Right lobe of liver (tissue), 6 donors: ENCODE data around the gene NEGR1. TPM values are rescaled to one million over a fixed set of nuclear protein-coding genes. Genes with fewer than 3 reads are reported as not detected.

ENCODE experiments used
- ATAC-seq, 4 donors: fragments of 200-7000 bp; cut with Tn5 transposase; one replicate each; pipeline ENCODE4 v1.9.1; 2020; ENCODE audit warnings: mild to moderate bottlenecking in 4 of 4, moderate library complexity in 4 of 4
- DNase-seq, 3 donors: peaks; one replicate each; pipeline ENCODE4 v3.0.0-alpha.2; 2020
- H3K27ac ChIP-seq, 3 donors: fragments of 200-600 bp; one replicate each; pipeline ENCODE4 v1.8.0; 2022
- H3K27me3 ChIP-seq, 2 donors: fragments of 200-600 bp; one replicate each; pipeline ENCODE4 v1.8.0; 2022
- H3K36me3 ChIP-seq, 4 donors: fragments of 200-600 bp; sonication (generic) in 1 of 4; one replicate each; pipeline versions ENCODE4 v1.5.1 to v1.8.0; 2017 to 2022; ENCODE audit warnings: control low read depth in 1 of 4
- H3K4me1 ChIP-seq, 4 donors: fragments of 200-600 bp; sonication (generic) in 1 of 4; one replicate each; pipeline versions ENCODE4 v1.5.1 to v1.8.0; 2017 to 2022; ENCODE audit warnings: control low read depth in 1 of 4
- H3K4me3 ChIP-seq, 3 donors: fragments of 200-600 bp; one replicate each; pipeline ENCODE4 v1.8.0; 2022
- H3K9me3 ChIP-seq, 4 donors: fragments of 200-600 bp; sonication (generic) in 1 of 4; one replicate each; pipeline versions ENCODE4 v1.5.1 to v1.8.0; 2017 to 2022; ENCODE audit warnings: control low read depth in 1 of 4
- CTCF ChIP-seq, 4 donors: fragments of 200-600 bp in 3 of 4; fragments of 450-650 bp in 1 of 4; IDR thresholded peaks; one replicate each; pipeline versions ENCODE4 v1.5.1 to v1.8.0; 2016 to 2022; ENCODE audit warnings: antibody characterized with exemption in 4 of 4, mild to moderate bottlenecking in 2 of 4
- POLR2A ChIP-seq: fragments of 450-650 bp; IDR thresholded peaks from one replicate; pipeline ENCODE4 v1.6.1; 2017; ENCODE audit warnings: antibody characterized with exemption, mild to moderate bottlenecking
- WGBS: methylation state at CpG from one replicate; pipeline ENCODE4 v1.1.6; 2018; ENCODE audit warnings: low coverage, low lambda C conversion rate; ENCODE audit not compliant: insufficient coverage; ENCODE audit errors: missing lambda C conversion rate; 5-methylcytosine and 5-hydroxymethylcytosine counted together
- intact Hi-C, 2 donors: fragments of 100-400 bp; cut with DNase I; formaldehyde crosslinking; loops; one replicate each; pipeline versions ENCODE4 v1.11.2 to v1.14.1; 2022
- total RNA-seq, 6 experiments: library from RNA; depleted of rRNA in 2 of 6; stranded (reverse); fragments of >200 nt in 2 of 6; fragmentation: NEBNext Ultra II Directional in 3 of 6; extraction: Animal tissue kit (Norgen Biotek cat#: 25700) in 3 of 6; gene quantifications; one replicate each; pipeline versions ENCODE4 v1.1.0 to v1.2.4, GENCODE V29; 2016 to 2023
- donor health status: DM: no; HTN: yes; CAD: no.
- donor health status: DM: no; HTN: no; CAD: no.
- donor health status: DM: no; HTN: no; CAD: no.
- donor health status: DM: no; HTN: yes; CAD: no.
- donor health status: DM: no; HTN: yes; CAD: no.

Gene NEGR1
- total RNA-seq, 6 experiments from 2014 or later: 0.02 to 0.31 (median 0.14) TPM

- no peak for TF ChIP-seq POLR2A
- ATAC-seq: no peak
These were observed 519.7 kb downstream of the NEGR1 start for GRCh38 chr1:71762514-71763255.

DNA sequence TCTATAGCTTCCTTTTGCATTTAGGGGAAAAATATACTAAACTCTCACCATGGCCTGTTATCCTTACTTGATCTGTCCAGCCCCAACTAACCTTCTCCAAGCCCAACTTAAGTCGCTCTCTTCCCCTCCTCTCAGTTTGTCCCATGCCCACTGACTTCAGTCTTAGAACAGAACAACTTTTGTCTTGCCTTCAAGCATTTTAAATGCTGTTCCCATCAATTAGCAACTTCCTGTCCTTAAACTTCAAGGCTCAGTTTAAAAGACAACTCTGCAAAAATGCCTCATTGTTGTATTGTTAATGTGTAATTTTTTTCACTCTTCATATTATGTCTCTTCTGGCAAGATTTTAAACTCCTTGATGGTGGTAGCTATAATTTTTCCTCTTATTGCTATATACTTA lies 526.9 kb downstream of the NEGR1 start:
- intact Hi-C loops: no loop called here
- 50% methylated on average over 1 of the region's 1 CpG for whole genome bisulfite sequencing
- Histone ChIP-seq H3K27me3 (no peaks in the 10 kb centered on the region), H3K36me3 (no peaks in the 10 kb centered on the region), H3K4me1 (no peaks in the 10 kb centered on the region), H3K9me3 (no peaks in the 10 kb centered on the region), H3K4me3 (no peak overlapping the region), H3K27ac (no peak overlapping the region)
- TF ChIP-seq CTCF (IDR thresholded peaks at IDR 0.05): no peak
- TF ChIP-seq POLR2A: no peak
- no peak for ATAC-seq
- no peak for DNase-seq

More at GRCh38 chr1:71762514-71763255, 519.7 kb downstream of the NEGR1 start:
- Histone ChIP-seq H3K4me3 (no peak overlapping the region), H3K36me3 (no peaks in the 10 kb centered on the region), H3K4me1 (no peaks in the 10 kb centered on the region), H3K9me3 (no peaks in the 10 kb centered on the region), H3K27ac (no peak overlapping the region), H3K27me3 (no peaks in the 10 kb centered on the region)
- intact Hi-C loops: no loop called here
- no peak for DNase-seq
- WGBS: 25% methylated on average over 1 of the region's 1 CpG

- Histone ChIP-seq H3K36me3 (no peaks in the 10 kb centered on the region), H3K4me1 (no peaks in the 10 kb centered on the region), H3K27ac (no peak overlapping the region), H3K27me3 (no peaks in the 10 kb centered on the region), H3K9me3 (no peaks in the 10 kb centered on the region), H3K4me3 (no peak overlapping the region)
- DNase-seq (no peak), ATAC-seq (no peak)
- intact Hi-C loops: no loop called here
- 35% methylated on average over 4 of the region's 4 CpGs for WGBS
- no peak for TF ChIP-seq POLR2A
- no peak for TF ChIP-seq CTCF (IDR thresholded peaks at IDR 0.05)
These were observed 528.6 kb downstream of the NEGR1 start for GRCh38 chr1:71753746-71754145.

GRCh38 chr1:71745326-71745725 lies 537.0 kb downstream of the NEGR1 start:
- no peak for ATAC-seq
- no peak for DNase-seq
- intact Hi-C loops: no loop called here

More at GRCh38 chr1:71745326-71745725, 537.0 kb downstream of the NEGR1 start:
- H3K4me3 ChIP-seq: no peak overlapping the region
- H3K4me1 ChIP-seq: no peaks in the 10 kb centered on the region
- H3K36me3 ChIP-seq: no peaks in the 10 kb centered on the region
- H3K27ac ChIP-seq: no peak overlapping the region
- no peaks in the 10 kb centered on the region for H3K9me3 ChIP-seq
- no peaks in the 10 kb centered on the region for H3K27me3 ChIP-seq
- TF ChIP-seq POLR2A (no peak), CTCF (IDR thresholded peaks at IDR 0.05) (no peak)
